Esophagus muscularis mucosa (tissue), 4 donors: ENCODE data around the gene TTLL4. TPM values are rescaled to one million over a fixed set of nuclear protein-coding genes. Genes with fewer than 3 reads are reported as not detected.

Experiments
- DNase-seq: peaks from one replicate; pipeline ENCODE4 v3.0.0-alpha.2; 2017; ENCODE audit errors: extremely low spot score
- H3K27ac ChIP-seq, 4 donors: fragments of 200-600 bp; sonication (generic); replicated peaks in 1 of 4; 1 replicate in 3 of 4; 2 replicates in 1 of 4; pipeline ENCODE4 v1.5.1; 2016 to 2019; ENCODE audit warnings: mild to moderate bottlenecking in 1 of 4
- H3K27me3 ChIP-seq, 4 donors: fragments of 200-600 bp; sonication (generic); one replicate each; pipeline versions ENCODE4 v1.5.1 to v1.6.0; 2016 to 2019
- H3K36me3 ChIP-seq, 4 donors: fragments of 200-600 bp; sonication (generic); one replicate each; pipeline ENCODE4 v1.5.1; 2016 to 2019
- H3K4me1 ChIP-seq, 4 donors: fragments of 200-600 bp; sonication (generic); one replicate each; pipeline ENCODE4 v1.5.1; 2016 to 2019
- H3K4me3 ChIP-seq, 4 donors: fragments of 200-600 bp; sonication (generic); 1 replicate in 2 of 4; 2 replicates in 2 of 4; pipeline ENCODE4 v1.5.1; 2016 to 2019; ENCODE audit warnings: mild to moderate bottlenecking in 4 of 4, moderate library complexity in 1 of 4
- H3K9me3 ChIP-seq, 4 donors: fragments of 200-600 bp; sonication (generic); 1 replicate in 3 of 4; 2 replicates in 1 of 4; pipeline ENCODE4 v1.5.1; 2016 to 2019
- CTCF ChIP-seq, 3 experiments: fragments of 200-600 bp in 2 of 3; fragments of 450-650 bp in 1 of 3; sonication (generic) in 2 of 3; IDR thresholded peaks; one replicate each; pipeline ENCODE4 v1.5.1; 2017 to 2019; ENCODE audit warnings: antibody characterized with exemption in 3 of 3, mild to moderate bottlenecking in 2 of 3, moderate library complexity in 1 of 3
- EP300 ChIP-seq: sonication (generic); formaldehyde crosslinking; IDR thresholded peaks from one replicate; pipeline ENCODE4 v1.6.1; 2017; ENCODE audit warnings: antibody characterized with exemption
- POLR2A ChIP-seq: fragments of 450-650 bp; IDR thresholded peaks from one replicate; pipeline ENCODE4 v1.6.1; 2017; ENCODE audit warnings: antibody characterized with exemption, moderate library complexity, mild to moderate bottlenecking, low read depth
- POLR2AphosphoS5 ChIP-seq, 2 donors: sonication (generic); formaldehyde crosslinking; IDR thresholded peaks; one replicate each; pipeline ENCODE4 v1.6.1; 2017; ENCODE audit warnings: antibody characterized with exemption in 2 of 2
- WGBS: methylation state at CpG from one replicate; pipeline ENCODE4 v1.1.5; 2018; 5-methylcytosine and 5-hydroxymethylcytosine counted together
- intact Hi-C: fragments of 100-400 bp; cut with DNase I; formaldehyde crosslinking; loops from one replicate; pipeline ENCODE4 v1.15.1; 2023
- total RNA-seq, 4 donors: library from RNA; depleted of rRNA; stranded (reverse); fragments of >200 nt; gene quantifications; one replicate each; pipeline versions ENCODE4 v1.1.0 to v1.2.1, GENCODE V29; 2016

The TTLL4 gene
- total RNA-seq, 4 donors from 2014 or later = 5.8 to 11.3 (median 8.3) TPM

GRCh38 chr2:218721934-218722333, 11.3 kb downstream of the TTLL4 start:
- 92% methylated on average over 2 of the region's 2 CpGs for WGBS
- Histone ChIP-seq H3K9me3 (peaks cover 0 to 12% (median 6%) of the 10 kb centered on the region in 4 donors), H3K4me1 (peaks cover 2 to 9% (median 9%) of the 10 kb centered on the region in 4 donors), H3K27me3 (no peaks in the 10 kb centered on the region), H3K36me3 (peaks cover 0 to 4% (median 0%) of the 10 kb centered on the region in 4 donors), H3K4me3 (no peak overlapping the region), H3K27ac (no peak overlapping the region)
- intact Hi-C loops = no loop called here
- DNase-seq = no peak
- TF ChIP-seq POLR2AphosphoS5 (IDR thresholded peaks at IDR 0.05) = no peak
- TF ChIP-seq POLR2A = no peak
- TF ChIP-seq EP300 = no peak
- no peak for TF ChIP-seq CTCF (IDR thresholded peaks at IDR 0.05)

GRCh38 chr2:218722419-218722818, 11.8 kb downstream of the TTLL4 start:
- no peak for DNase-seq
- H3K27ac ChIP-seq = no peak overlapping the region
- no peak overlapping the region for H3K4me3 ChIP-seq
- peaks cover 0 to 9% (median 4%) of the 10 kb centered on the region in 4 donors for H3K4me1 ChIP-seq
- H3K36me3 ChIP-seq = peaks cover 0 to 4% (median 0%) of the 10 kb centered on the region in 4 donors
- WGBS = 52% methylated on average over 1 of the region's 1 CpG
- peaks cover 0 to 14% (median 6%) of the 10 kb centered on the region in 4 donors for H3K9me3 ChIP-seq
- intact Hi-C loops = no loop called here
- TF ChIP-seq EP300 (no peak), POLR2A (no peak), CTCF (IDR thresholded peaks at IDR 0.05) (no peak)
- H3K27me3 ChIP-seq = no peaks in the 10 kb centered on the region

- DNase-seq = no peak
- H3K27me3 ChIP-seq = no peaks in the 10 kb centered on the region
- H3K4me3 ChIP-seq = no peak overlapping the region
- no peak overlapping the region for H3K27ac ChIP-seq
- WGBS = 75% methylated on average over 1 of the region's 1 CpG
- peaks cover 0 to 9% (median 2%) of the 10 kb centered on the region in 4 donors for H3K4me1 ChIP-seq
- H3K9me3 ChIP-seq = peaks cover 0 to 14% (median 6%) of the 10 kb centered on the region in 4 donors
- intact Hi-C loops = no loop called here
- H3K36me3 ChIP-seq = peaks cover 0 to 4% (median 0%) of the 10 kb centered on the region in 4 donors
- TF ChIP-seq CTCF (IDR thresholded peaks at IDR 0.05) (no peak), POLR2AphosphoS5 (IDR thresholded peaks at IDR 0.05) (no peak), EP300 (no peak), POLR2A (no peak)
Measured at GRCh38 chr2:218722876-218723785, 12.5 kb downstream of the TTLL4 start.

- intact Hi-C loops = no loop called here
Measured at GRCh38 chr2:218726004-218726574, 15.5 kb downstream of the TTLL4 start.

More at GRCh38 chr2:218726004-218726574, 15.5 kb downstream of the TTLL4 start:
- peaks cover 0 to 14% (median 6%) of the 10 kb centered on the region in 4 donors for H3K9me3 ChIP-seq
- peaks cover 0 to 14% (median 2%) of the 10 kb centered on the region in 4 donors for H3K4me1 ChIP-seq
- no peak overlapping the region for H3K4me3 ChIP-seq
- TF ChIP-seq EP300 (no peak), CTCF (IDR thresholded peaks at IDR 0.05) (no peak), POLR2AphosphoS5 (IDR thresholded peaks at IDR 0.05) (no peak), POLR2A (no peak)
- no peak for DNase-seq
- H3K36me3 ChIP-seq = peaks cover 0 to 7% (median 2%) of the 10 kb centered on the region in 4 donors
- 98% methylated on average over 6 of the region's 6 CpGs for WGBS
- H3K27me3 ChIP-seq = no peaks in the 10 kb centered on the region
- no peak overlapping the region for H3K27ac ChIP-seq
